CD4-positive, alpha-beta T cell treated with Interferon alpha-2 for 1 hour (primary cell): ENCODE data around the gene TEKTIP1.
"Not testable (repeated sequence)": the region's sequence is repeated elsewhere in the genome, so short reads cannot be mapped to it uniquely, and the experiment has no call there.

Experiments used
- DNase-seq, 2 donors: peaks; one replicate each; pipeline ENCODE4 v3.0.0-alpha.2; 2020 to 2022

TEKTIP1 gene

DNA sequence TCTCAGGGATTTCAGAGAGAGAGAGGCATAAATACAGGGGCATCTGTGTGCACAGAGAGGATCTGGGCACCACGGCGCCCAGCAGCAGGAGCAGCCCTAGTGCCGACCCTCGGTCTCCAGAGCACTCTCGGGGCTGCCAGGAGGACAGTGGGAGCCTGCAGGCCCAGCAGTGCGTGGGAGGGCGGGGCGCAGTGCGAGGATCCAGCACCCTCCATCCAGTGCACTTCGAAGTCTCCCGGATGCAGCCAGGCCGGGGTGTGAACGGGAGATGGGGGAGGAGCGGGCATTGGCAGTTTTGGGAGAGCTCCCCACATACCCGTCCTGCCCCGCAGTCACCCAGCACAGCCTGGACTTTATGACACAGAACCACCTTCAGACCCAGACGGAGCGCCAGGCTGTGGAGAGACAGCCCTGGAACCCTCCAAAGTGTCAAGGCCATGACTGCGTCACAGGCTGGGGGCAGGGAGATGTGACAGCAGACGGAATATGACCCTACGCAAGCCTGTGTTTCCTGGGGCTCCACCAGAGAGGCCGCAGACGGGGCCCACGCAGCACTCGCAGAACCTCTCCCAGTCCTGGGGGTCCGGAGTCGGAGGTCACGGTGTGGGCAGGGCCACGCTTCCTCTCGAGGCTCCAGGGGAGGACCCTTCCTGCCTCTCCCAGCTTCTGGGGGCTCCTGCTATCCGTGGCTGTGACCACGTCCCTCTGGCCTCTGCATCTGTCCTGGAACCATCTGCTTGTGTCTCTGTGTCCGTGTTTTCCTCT lies 14.7 kb upstream of the TEKTIP1 start:
- DNase-seq: no peak

DNA sequence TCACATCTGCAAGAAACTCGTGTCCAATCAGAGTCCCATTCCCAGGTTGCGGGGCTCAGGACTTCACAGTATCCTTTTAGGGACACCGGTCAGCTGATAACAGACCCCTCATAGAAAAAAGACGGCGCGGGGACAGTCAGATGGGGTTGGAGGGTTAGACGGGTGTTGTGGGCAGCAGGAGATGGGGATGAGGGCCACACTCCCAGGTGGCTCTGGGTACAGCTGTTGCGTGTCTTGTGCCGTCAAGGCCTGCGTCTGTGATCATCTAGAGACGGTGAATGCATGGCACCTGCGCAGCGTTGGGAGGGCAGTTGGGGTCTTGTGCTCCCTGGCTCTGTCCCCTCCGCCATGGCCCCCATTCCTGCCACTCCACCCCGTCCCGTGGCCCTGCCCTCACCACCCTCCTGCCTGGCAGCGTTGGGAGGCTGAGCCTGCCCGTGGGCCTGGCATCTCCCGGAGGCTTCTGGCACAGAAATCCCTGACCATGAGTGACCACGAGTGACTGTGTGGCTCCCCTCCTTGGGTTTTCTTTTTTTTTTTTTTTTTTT lies 14.0 kb upstream of the TEKTIP1 start:
- no peak for DNase-seq

DNA sequence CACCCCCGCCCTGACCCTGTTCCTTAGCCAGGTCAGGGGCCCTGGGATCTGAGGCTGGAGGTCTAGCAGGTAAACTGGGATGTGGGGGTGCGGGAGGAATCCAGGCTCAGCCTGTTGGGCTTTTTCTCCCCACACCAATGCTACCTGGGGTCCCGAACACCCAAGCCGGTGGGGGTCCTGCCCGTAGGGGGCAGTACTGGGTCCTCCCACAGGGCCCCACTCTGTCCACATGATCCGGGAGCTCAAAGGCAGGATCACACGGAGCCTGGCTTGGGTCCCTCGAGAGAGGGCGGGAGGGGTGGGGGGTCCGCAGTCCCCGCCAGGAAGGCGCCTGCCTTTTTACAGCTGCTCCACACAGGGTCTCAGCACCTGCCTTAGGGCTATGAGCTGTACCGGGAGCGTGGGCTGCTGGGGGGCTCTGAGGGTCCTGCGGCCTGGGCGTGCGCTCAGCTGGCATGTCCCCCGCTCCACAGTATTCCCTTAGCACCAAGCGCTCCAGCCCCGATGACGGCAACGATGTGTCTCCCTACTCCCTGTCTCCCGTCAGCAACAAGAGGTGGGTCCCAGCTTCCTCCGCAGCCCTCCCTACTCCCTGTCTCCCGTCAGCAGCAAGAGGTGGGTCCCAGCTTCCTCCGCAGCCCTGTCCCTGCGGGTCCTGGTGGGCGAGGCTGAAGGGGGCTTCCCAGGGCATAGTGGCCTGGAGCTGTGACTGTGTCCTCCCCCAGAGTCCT lies 12.3 kb upstream of the TEKTIP1 start:
- no peak for DNase-seq

DNA sequence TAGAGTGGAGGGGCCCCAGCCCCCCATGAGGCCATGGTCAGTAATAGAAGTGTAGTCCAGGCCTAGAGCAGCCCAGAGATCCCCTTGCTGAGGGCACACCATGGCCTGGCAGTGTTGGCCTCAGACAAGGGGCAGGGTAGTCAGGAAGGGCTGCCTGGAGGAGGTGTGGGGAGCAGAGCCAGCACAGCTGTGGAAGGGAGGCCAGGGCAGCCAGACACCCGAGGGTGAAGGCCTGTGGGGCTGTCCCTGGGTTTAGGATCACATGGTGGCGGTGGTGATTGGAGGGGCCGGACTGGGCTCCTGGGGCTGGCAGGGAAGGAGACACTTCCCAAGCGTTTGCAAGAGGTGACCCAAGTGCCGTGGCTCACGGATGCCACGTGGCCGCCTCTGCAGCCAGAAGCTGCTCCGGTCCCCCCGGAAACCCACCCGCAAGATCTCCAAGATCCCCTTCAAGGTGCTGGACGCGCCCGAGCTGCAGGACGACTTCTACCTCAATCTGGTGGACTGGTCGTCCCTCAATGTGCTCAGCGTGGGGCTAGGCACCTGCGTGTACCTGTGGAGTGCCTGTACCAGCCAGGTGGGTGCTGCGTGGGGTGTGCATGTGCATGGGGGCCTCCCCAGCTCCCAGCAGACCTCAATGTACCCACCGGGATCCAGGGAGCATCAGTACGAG lies 11.6 kb upstream of the TEKTIP1 start:
- DNase-seq: no peak

DNA sequence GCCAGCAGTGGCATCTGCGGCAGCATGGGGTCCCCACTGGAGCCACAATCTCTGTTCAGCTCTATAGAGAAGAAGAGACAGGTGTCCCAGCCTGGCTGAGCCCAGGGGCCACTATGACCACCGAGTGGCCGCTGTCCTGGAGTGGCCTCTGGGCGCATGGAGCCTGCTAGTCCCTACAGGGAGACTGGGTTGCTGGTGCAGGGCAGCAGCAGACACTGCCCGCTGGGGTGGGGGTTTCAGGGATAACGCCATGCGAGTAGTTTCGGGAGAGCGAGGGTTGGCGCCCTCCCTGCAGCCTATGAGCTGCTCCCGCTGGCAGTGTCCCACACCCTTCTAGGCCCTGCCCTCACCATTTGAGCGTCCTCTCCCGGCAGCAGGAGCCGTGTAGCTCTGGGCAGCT lies 10.9 kb upstream of the TEKTIP1 start:
- no peak for DNase-seq

DNA sequence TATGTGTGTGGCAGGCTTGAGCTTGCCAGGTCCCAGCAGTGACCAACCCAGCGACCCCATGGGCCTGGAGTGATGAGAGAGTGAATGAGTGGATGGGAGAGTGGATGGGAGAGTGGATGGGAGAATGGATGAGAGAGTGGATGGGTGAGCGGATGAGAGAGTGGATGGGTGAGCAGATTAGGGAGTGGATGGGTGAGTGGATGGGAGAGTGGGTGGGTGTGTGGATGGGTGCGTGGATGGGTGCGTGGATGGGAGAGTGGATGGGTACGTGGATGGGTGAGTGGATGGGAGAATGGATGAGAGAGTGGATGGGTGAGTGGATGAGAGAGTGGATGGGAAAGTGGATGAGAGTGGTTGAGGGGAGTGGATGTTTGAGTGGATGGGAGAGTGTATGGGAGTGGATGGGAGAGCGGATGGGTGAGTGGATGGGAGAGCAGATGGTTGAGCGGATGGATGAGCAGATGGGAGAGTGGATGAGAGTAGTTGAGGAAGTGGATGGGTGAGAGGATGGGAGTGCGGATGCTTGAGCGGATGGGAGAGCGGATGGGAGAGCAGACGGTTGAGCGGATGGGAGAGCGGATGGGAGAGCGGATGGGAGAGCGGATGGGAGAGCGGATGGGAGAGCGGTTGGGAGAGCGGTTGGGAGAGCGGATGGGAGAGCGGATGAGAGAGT lies 10.3 kb upstream of the TEKTIP1 start:
- no peak for DNase-seq

DNA sequence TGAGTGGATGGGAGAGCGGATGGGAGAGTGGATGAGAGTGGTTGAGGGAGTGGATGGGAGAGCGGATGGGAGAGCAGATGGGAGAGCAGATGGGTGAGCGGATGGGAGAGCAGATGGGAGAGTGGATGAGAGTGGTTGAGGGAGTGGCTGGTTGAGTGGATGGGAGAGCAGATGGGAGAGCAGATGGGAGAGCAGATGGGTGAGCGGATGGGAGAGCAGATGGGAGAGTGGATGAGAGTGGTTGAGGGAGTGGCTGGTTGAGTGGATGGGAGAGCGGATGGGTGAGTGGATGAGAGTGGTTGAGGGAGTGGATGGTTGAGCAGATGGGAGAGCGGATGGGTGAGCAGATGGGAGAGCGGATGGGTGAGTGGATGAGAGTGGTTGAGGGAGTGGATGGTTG lies 9.7 kb upstream of the TEKTIP1 start:
- not testable (repeated sequence) for DNase-seq

DNA sequence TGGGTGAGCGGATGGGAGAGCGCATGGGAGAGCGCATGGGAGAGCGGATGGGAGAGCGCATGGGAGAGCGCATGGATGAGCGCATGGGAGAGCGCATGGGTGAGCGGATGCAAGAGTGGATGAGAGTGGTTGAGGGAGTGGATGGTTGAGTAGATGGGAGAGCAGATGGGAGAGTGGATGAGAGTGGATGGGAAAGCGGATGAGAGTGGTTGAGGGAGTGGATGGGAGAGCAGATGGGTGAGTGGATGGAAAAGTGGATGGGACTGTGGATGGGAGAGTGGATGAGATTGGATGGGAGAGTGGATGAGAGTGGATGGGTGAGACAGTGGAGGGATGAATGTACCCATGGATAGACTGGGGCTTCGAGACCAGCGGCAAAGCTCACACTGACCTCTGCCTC lies 8.6 kb upstream of the TEKTIP1 start:
- no peak for DNase-seq

DNA sequence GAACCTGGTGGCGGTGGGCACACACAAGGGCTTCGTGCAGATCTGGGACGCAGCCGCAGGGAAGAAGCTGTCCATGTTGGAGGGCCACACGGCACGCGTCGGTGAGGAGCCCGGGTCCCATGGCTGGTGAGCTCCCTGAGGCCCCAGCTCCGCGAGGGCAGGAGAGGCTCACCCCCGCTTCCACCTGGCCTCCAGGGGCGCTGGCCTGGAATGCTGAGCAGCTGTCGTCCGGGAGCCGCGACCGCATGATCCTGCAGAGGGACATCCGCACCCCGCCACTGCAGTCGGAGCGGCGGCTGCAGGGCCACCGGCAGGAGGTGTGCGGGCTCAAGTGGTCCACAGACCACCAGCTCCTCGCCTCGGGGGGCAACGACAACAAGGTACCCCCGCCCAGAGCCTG lies 7.3 kb upstream of the TEKTIP1 start:
- DNase-seq: no peak

DNA sequence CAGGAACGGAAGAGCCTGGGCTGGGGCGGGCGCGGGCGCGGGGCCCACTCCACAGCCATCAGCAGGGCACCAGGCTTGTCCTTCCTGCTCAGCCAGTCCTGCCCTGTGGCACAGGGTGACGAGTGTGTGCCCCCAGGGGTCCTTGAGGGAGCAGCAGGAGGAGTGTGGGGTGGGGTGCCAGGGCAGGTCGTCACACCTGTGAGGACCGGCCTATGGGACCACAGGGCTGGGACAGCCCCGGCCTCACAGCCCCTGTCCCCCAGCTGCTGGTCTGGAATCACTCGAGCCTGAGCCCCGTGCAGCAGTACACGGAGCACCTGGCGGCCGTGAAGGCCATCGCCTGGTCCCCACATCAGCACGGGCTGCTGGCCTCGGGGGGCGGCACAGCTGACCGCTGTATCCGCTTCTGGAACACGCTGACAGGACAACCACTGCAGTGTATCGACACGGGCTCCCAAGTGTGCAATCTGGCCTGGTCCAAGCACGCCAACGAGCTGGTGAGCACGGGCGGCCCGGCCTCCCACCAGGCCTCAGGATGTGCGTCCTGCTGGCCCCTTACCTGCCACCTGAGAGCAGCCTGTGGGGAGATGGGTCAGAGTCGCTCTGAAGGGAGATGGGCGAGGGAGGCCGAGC lies 6.7 kb upstream of the TEKTIP1 start:
- no peak for DNase-seq

DNA sequence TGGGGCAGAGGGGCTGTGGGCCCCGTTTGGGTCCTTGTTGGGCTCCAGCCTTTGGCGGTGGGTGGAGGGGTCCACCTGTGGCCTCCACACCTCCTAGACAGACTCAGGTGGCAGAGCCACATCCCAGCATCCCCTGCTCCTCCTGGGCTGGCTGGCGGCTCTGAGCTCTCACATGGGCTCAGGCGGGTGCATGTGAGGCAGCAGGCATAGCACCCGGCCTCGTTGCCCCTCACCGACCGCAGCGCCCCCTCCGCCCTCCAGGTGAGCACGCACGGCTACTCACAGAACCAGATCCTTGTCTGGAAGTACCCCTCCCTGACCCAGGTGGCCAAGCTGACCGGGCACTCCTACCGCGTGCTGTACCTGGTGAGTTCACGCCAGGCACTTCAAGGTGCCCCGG lies 5.9 kb upstream of the TEKTIP1 start:
- no peak for DNase-seq

DNA sequence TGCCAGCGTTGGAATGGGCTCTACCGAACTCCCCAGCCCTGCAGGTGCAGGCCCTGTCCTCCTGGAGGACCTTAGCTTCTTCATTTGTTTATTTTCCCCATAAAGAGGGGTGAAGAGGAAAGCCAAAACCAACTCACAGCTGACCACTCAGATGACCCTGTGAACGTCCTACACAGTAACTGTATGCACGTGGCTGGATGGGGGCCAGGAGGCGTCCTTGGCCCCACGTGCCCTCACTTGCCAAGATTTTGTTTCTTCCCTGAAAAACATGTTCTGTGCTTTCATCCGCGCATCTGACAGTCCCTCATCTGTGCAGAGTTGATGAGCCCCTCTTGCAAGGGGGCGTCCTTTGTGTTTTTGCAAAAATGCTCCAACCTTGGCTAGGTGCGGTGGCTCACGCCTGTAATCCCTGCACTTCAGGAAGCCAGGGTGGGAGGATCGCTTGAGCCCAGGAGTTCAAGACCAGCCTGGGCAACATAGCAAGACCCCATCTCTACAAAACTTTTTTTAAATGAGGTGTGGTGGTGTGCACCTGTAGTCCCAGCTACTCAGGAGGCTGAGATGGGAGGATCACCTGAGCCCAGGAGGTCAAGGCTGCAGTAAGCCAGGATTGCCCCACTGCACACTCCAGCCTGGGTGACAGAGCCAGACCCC lies 5.3 kb upstream of the TEKTIP1 start:
- no peak for DNase-seq

DNA sequence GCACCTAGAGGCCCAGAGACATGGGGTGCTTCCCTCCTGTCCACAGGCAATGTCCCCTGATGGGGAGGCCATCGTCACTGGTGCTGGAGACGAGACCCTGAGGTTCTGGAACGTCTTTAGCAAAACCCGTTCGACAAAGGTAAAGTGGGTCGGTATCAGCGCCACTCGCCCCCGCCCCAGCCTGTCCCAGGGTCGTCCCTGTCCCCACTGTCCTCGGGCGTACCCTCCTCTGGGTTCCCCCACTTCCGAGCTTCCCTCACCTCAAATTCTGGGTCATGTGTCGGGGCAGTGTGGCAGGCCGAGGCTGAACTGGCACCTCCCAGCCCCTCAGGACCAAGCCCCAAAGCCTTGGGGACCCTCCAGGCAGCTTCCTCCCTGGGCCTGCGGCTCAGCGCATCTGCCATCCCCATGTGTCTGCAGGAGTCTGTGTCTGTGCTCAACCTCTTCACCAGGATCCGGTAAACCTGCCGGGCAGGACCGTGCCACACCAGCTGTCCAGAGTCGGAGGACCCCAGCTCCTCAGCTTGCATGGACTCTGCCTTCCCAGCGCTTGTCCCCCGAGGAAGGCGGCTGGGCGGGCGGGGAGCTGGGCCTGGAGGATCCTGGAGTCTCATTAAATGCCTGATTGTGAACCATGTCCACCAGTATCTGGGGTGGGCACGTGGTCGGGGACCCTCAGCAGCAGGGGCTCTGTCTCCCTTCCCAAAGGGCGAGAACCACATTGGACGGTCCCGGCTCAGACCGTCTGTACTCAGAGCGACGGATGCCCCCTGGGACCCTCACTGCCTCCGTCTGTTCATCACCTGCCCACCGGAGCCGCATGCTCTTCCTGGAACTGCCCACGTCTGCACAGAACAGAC lies 4.4 kb upstream of the TEKTIP1 start:
- no peak for DNase-seq

DNA sequence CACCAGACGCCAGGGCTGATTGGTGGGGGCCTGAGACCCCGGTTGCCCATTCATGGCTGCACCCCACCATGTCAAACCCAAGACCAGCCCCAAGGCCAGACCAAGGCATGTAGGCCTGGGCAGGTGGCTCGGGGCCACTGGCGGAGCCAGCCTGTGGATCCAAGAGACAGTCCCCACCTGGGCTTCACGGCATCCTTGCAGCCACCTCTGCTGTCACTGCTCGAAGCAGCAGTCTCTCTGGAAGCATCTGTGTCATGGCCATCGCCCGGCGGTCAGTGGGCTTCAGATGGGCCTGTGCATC lies 3.8 kb upstream of the TEKTIP1 start:
- no peak for DNase-seq

DNA sequence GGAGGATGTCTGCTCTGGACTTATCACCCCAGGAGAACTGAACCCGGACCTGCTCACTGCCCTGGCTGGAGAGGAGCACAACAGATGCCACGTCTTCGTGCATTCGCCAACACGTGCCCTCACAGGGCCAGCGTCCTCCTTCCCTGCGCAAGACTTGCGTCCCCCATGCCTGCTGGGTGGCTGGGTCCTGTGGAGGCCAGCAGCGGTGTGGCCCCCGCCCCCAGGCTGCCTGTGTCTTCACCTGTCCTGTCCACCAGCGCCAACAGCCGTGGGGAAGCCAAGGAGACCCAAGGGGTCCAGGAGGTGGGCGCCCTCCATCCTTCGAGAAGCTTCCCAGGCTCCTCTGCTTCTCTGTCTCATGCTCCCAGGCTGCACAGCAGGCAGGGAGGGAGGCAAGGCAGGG lies 3.4 kb upstream of the TEKTIP1 start:
- no peak for DNase-seq

DNA sequence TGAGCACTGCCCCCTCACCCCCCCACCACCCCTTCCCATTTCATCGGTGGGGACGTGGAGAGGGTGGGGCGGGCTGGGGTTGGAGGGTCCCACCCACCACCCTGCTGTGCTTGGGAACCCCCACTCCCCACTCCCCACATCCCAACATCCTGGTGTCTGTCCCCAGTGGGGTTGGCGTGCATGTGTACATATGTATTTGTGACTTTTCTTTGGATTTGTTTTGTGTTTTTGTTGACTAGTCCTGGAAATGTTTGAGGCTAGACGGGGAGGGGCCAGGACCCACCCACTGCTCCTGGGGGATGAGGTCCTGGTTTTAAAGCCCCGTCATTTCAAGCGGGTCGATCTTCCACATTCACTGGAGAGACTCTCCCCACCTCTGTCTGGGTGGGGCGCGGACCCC lies 3.0 kb upstream of the TEKTIP1 start:
- no peak for DNase-seq

DNA sequence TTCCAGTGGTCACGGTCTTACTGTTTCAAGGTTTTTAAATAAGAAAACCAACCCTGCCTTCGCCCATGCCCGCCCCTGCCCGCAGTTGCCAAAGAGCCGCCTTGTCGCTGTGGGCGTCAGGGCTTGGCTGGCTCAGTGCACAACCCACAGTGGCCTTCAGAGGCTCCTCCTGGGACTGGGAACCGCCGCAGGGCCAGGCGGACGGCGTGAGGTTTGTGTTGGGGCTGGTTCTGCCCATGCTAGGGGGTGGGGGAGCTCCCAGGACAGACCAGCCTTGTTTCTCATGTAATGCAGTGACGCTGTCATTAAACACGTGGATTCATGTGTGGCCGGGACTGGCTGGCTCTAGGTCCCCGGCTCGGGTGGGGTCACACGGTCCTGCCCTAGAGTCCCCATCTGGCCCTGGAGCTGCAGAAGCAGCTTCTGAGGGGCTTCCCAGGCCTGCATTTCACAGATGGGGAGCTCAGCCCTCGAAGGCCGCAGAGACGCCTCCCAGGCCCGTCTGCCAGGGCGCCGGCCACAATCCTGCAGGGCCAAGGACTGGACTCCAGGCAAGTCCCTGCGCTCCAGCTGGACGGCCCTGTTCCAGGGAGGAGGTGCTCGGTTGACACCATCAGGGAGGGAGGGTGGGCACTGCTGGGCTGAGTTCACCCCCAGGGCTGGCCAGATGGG lies 2.4 kb upstream of the TEKTIP1 start:
- DNase-seq: no peak

DNA sequence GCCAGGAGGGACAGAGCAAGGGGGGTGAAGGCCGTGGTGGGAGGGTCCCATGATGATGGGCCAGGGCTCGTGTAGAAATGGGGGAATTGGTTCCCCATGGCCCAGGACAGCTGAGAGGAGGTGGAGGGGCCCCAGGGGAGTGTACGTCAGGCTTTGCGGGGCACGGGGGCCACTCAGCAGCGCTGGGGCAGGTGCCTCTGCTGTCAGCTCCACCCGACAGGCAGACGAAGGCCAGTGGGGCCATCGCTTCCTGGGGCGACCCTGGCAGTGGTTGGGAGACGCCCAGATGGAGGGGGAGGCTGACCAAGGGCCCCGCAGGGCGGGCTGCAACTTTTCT lies 1.9 kb upstream of the TEKTIP1 start:
- DNase-seq: no peak

DNA sequence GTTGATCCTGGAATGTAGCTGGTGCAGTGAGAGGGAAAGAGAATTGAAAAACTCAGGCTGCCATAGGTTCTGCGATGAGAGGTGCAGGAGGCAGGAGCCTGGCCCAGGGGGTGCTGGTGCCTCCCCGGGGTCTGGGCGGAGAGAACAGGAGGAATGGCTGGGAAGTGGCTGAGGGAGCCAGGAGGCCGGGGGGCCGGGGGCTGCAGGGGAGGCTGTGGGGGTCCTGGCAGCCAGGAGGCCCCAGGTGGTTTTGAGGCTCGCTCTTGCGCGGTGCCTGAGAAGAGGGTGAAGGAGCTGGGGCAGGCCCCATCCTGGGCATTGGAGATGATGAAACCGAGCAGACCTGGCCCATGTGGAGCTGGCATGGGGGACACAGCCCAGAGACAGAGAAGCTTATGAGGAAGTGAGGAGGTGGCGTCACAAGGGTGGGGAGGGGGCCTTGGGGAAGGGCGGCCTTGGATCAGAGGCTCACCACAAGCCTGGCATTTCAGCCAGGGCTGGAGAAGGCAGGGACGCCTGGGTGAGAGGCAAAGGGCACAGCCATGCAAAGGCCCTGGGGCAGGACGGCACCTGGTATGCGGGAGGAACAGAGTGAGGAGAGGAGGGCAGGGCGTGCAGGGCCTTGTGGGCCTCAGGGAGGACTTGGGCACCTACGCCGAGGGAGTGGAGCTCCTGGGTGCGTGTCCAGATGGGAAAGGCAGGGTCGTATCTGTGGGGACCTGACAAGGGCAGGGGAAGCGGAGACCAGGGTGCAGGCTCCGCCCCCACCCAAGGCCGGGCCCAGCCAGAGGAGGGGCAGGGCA lies 1.3 kb upstream of the TEKTIP1 start:
- no peak for DNase-seq
